GM21381 (cell line): ENCODE data around the gene STARD3NL.
"Not testable (repeated sequence)": the region's sequence is repeated elsewhere in the genome, so short reads cannot be mapped to it uniquely, and the experiment has no call there.

ENCODE experiments used
- ATAC-seq: cut with Tn5 transposase; IDR thresholded peaks from one replicate; pipeline ENCODE4 v1.9.1; 2021; ENCODE audit warnings: mild to moderate bottlenecking, moderate library complexity; ENCODE audit not compliant: unreplicated experiment

STARD3NL gene, protein sequence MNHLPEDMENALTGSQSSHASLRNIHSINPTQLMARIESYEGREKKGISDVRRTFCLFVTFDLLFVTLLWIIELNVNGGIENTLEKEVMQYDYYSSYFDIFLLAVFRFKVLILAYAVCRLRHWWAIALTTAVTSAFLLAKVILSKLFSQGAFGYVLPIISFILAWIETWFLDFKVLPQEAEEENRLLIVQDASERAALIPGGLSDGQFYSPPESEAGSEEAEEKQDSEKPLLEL

DNA sequence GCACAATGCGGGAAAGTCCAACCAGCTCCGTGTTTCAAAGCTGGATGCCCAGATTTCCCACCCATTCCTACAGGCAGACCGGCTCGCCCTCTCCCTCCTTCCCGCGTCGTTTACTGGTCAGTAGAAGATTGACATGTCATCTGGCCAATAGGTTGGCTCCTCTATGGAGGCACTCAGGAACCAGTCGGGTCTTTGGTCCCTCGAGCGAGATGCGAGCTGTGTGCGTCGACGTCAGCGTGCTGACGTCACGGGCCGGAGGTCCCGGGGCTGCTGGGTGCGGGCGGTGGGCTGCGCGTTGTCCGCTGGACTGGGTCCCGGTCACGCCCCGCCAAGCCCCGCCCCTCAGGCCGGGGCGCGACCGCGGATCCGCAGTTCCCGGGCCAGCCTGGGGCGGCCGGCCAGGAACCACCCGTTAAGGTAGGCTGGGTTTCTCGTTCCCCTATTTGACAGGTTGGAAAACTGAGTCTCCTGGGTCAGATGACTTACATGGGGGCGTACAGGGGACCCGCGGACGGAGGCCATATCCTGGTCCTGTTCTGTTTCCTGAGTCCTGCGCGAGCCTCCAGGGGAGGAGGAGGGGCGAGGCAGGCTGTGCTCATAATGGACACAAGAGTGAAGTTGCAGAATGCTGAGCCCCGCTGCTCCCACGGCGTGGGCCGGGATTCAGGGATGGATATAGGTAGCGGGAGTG lies at the start of gene STARD3NL:
Gene STARD3NL, plus strand, starts transcription at position 242 of the 691 bp plus-strand sequence. CDS start 29,260 bp downstream, outside the sequence.
- ATAC-seq = peak; percentile 98

DNA sequence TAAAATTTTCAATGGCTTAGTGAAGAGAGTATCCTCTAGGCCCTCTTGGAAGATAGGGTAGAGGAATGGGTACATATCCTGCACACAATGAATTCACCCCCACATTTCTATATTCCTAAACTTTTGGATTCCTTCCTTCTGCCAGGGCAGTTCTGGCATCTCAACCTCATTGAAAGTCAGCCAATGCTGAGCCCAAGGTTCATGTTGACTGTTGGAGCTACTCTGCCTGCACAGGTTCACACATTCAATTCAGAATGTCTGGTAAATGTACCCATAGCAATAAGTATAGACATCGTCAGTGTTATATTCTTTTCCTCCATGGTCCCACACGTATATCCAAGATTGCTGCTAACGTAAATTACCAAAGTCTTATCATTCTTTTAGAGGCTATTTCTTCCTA lies 48.9 kb upstream of the STARD3NL start:
- no peak for ATAC-seq

DNA sequence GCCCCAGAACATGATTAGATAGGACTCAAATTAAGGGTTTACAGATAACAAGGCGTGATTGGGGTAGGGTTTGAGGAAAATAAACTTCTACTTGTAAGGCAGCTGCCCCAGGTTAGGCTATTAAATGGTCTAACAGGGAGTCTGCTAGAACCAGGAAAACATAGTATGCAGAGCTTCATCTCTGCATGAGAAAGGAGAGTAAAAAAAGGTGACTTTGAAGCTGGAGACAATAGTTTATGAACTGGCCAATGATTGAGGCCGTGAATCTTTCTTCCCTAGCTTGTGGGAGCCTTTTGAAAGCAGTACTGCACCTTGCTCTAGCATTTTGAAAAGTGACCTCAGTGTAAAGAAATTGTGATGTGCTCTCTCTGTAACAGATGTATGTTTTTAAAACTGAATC lies 48.5 kb upstream of the STARD3NL start:
- no peak for ATAC-seq

DNA sequence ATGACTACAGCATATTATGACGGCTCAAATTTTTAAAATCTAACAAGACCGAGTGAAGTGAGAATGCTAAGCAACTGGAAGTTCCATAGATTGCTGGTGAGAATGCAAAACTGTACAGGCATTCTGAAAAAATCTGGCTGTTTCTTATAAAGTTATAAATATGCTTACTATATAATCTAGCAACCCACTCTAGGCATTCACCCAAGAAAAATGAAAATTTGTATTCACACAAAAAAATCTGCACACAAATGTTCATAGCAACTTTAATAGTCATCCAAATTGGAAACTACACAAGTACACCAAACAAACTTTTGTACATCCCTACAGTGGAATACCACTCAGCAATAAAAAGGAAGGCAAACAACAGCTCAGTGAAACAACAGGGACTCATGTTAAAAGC lies 39.9 kb upstream of the STARD3NL start:
- ATAC-seq = no peak

DNA sequence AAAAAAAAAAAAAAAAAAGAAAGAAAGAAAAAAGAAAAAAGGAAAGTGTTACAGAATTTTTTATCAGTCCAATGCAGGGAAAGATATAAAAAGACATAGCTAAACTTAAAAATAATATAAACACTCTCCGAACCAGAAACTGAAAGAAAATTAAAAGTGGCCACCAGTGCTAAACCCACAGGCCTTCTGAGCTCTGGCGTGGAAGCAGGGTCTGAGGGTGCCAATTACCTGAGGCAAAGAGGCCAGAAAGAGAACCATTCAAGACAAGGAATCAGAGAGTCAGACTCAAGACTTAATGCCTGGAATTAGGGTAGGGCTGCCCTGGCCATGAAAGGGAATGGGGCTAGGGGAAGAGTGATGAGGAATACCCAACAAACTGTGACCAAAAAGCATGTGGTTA lies 36.9 kb upstream of the STARD3NL start:
- ATAC-seq = no peak

DNA sequence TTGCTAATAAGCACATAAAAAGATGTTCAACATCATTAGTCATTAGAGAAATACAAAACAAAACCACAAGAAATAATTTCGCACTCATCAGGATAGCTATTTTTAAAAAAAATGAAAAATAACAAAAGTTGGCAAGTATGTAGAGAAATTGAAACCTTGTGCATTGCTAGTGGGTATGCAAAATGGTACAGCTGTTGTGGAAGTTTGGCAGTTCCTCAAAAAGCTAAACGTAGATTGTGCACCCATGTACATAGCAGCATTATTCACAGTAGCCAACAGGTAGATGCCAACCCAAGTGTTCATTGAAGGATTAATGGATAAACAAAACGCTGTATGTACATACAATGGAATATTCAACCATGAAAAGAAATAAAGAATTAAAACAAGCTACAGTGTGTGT lies 35.3 kb upstream of the STARD3NL start:
- ATAC-seq = peak; percentile 73

DNA sequence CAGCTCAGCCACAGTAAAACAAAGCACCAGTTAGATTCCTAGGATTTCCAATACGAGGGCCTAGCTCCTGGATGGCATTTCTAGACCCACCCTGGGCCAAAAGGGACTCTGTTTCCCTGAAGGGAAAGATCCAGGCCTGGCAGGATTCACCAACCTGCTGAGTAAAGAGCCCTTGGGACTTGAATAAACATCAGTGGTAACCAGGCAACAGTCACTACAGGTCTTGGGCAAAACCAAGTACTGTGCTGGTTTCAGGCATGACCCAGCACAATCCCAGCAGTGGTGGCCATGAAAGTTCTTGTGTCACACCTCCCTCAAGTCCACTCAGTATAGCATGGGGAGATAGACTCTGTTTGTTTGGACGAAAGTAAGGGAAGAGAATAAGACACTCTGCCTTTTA lies 31.0 kb upstream of the STARD3NL start:
- ATAC-seq = no peak

DNA sequence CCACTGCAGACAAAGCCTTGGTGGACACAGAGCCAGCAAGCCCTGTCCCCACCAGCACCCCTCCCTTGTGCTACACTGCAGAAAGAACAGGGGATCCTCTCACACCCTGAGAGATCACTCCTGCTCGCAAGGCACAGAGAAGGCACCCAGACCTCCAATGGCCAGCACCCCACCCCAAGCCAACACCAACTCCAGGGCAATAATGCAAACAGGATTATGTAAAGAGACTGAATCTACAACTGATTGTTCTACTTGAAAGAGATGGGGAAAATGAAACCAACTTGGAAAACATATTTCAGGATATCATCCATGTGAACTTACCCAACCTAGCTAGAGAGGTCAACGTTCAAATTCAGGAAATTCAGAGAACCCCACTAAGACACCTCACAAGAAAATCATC lies 26.5 kb upstream of the STARD3NL start:
- ATAC-seq = no peak

DNA sequence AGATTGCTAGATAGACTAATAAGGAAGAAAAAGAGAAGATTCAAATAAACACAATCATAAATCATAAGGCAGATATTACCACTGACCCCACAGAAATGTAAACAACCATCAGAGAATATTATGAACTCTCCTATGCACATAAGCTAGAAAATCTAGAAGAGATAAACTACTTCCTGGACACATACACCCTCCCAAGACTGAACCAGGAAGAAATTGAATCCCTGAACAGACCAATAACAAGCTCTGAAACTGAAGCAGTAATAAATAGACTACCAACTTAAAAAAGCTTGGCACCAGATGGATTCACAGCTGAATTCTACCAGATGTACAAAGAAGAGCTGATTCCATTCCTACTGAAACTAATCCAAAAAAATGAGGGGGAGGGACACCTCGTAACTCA lies 24.5 kb upstream of the STARD3NL start:
- no peak for ATAC-seq

DNA sequence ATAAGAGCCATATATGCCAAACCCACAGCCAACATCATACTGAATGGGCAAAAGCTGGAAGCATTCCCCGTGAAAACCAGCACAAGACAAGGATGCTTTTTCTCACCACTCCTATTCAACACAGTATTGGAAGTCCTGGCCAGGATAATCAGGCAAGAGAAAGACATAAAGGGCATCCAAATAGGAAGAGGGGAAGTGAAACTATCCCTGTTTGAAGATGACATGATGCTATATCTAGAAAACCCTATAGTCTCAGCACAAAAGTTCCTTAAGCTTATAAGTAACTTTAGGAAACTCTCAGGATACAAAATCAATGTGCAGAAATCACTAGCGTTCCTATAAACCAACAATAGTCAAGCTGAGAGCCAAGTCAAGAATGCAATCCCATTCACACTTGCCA lies 23.8 kb upstream of the STARD3NL start:
- ATAC-seq = no peak

DNA sequence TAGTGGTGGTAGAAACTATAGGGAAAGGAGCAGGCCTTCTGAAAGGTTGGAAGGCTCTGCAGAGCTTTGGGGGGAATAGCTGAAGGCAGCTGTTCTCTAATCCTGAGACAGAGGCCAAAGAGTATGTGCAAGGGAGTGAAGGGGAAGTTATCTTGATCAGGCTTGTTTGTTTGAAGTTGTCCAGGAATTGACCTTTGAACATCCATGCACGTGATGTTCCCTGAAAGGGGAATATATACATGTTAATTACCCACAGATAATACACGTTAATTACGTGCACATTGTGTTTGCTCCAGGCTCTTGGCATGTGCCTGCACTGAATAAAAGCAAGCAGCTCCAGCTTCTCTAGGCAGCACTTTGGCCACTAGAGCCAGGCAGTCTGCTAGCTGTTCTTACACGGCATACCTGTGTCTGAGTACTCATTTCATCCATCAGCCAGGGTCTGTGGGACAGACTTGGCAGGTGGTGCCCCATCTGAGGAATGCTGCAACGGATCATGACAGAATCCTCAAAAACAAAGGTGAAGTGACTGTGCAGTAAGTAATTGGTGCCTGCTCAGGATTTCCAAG lies 18.0 kb upstream of the STARD3NL start:
- ATAC-seq = no peak

DNA sequence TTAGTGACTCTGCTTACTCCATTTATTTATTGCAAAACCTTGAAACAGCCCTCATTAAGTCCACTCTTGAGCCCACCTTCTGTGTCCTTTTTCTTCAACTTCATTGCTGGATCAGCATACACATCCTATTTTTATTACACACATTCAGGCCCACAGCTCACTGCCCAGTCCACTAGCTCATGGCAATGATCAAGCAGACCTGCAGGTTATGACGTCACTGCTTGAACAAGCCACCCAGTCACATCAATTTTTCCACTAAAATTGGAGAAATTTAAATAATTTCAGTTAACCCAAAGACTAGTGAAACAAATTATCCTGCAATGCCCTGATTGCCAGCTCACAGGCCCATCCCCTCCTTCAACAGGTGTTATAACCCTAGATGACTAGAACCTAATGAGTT lies 16.0 kb upstream of the STARD3NL start:
- no peak for ATAC-seq

DNA sequence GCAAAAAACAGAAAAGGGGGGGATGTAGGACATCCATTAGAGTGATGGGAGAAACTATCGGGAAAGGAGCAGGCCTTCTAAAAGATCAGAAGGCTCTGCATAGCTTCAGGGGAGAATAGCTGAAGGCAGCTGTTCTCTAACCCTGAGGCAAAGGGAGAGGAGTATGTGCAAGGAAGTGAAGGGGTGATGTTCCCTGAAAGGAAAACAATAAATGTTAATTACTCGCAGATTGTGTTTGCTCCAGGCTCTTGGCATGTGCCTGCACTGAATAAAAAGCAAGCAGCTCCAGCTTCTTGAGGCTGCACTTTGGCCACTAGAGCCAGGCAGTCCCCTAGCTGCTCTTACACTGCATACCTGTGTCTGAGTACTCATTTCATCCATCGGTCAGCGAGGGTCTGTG lies 14.4 kb upstream of the STARD3NL start:
- no peak for ATAC-seq

DNA sequence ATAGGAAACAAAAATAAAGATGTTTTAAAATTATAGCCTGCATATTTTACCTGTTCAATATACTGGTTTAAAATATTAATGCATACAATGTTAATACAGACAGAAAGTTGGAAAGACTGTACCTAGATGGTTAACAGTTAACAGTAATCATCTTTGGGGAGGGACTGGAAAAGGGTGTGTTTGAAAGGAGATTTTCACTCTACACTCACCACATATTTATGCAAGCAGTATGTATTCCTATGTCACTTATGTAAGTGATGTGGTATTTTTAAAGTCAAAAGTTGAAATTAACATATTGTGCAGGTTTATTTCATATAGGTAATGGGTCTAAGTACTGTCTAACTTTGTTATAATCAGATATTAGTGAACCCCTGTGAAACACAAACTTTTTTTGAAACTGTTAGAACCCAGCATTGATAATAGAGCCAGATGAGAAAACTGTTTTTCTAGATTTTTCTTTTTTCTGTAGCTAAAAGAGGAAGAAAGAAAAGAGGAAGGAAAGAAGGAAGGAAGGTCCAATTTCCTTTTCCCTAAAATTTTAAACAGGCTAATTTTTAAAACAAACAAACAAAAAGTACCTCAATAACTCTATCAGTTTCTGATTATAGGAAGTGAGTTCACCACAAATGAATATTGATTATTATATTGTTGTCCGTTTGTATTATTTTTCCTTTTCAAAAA lies 9.0 kb upstream of the STARD3NL start:
- no peak for ATAC-seq

DNA sequence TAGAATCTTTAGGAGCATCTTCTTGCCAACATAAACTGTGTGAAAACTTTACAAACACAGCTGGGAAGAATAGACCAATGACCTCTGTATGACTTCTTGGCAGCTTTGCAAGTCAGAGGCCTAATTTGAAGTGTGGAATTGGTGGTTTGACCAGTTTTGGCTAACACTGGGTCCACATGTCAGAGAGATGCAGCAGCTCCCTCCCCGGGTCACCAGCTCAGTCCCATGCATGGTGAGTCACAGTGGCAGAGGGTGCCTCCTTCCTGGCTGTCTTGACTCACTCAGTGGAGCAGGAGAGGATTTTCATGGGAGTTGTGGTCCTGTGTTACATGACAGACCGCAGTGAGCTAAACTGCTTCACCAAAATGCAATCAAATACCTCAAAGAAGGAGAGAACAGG lies 8.2 kb upstream of the STARD3NL start:
- peak; percentile 60 for ATAC-seq

DNA sequence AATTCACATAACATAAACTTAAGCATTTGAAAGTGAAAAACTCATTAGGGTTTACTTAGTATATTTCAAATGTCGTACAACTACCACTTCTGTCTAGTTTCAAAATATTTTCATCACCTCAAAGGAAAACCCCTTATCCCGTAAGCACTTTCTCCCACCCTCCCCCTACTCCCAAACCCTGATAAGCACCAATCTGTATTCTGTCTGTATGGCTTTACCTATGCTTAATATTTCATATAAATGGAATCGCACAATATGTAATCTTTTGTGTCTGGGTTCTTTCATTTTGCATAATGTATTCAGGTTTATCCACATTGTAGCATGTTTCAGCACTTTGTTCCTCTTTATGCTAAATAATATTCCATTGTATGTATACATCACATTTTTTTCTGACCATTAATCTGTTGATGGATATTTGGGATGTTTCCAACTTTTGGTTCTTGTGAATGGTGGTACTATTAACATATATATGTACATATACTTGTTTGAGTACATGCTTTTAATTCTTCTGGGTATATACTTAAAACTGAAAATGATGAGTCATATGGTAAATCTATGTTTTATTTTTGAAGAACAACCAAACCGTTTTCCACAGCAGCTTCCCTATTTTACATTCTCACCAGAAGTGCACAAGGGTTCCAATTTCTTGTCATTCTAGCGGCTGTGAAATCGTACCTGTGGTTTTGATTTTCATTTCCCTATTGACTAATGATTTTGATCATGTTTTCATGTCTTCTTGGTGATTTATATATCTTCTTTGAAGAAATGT lies 6.2 kb upstream of the STARD3NL start:
- peak; percentile 65 for ATAC-seq

DNA sequence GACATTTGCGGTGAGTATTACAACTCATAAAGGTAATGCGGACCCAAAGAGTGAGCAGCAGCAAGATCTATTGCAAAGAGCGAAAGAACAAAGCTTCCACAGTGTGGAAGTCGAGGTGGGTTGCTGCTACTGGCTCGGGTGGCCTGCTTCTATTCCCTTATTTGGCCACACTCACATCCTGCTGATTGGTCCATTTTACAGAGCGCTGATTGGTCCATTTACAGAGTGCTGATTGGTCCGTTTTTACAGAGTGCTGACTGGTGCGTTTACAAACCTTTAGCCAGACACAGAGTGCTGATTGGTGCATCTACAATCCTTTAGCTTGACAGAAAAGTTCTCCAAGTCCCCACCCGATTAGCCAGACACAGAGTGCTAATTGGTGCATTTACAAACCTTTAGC lies 2.5 kb upstream of the STARD3NL start:
- not testable (repeated sequence) for ATAC-seq

DNA sequence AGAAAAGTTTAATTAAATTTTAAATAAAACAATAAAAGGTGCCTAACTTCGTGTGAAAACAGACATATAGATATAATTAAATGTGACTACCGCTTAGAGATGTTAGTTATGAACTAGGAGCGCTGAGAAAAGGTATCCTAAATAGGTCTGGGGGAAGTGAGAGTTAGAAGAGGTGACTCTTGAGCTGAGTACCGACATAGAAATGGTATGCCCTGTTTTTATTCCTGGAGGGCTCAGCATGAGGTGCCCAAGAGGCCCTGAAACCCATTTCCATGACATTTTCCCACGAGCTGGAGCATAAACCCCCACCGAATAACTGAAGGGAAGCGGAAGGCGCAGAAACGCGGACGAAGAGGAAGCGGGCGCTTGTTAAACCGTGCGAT lies 433 bp upstream of the STARD3NL start:
- no peak for ATAC-seq

DNA sequence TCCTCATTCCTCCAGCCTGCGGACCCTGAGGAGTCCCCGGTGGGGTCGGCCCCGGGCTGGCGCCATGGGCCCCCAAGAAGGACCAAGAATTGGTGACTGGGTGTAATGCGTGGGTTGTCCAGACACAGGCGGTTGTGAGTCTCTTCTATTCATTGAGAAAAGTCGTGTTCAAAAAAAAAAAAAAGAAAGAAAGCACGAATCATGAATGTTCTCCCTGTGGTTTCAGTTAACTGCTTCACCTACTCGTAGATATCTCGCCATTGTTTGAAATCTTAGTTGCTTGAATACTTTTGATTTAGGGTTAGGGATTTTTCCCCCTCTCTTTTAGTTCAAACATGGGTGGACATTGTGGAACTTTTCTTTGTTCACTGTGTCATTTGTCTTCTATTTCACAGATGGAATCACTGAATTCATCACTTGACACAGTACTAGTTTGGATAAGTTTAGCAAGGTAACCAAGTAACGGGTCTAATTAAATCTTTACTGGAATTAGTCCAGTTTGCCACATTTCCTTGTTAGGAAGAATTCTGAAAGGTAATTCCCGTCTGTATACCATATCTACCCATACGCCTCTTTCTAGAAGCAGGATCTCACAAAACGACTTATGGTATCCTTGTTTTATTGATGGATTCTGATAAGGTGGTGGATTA lies 775 bp downstream of the STARD3NL start:
- ATAC-seq = peak; percentile 22

DNA sequence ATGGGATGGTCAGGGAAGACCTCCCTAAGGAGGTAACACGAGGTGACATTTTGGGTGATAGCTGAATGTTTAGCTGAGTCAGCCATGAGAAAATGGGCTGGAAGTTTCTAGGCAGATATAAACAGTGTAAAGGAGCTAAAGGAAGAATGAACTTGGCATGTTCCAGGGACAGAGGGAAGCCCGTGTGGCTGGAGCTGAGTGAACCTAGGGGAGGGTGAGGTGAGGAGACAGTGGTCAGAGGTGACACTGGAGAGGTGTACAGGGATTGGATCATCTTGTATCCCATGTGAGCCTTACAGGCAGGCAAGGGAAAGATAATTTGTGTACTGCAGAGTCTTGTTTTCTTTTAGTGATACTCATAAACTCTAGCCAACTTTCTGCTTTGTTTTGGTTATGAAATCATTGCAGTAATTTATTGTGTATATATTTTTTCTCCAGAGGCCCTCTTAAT lies 1.8 kb downstream of the STARD3NL start:
- ATAC-seq = no peak

DNA sequence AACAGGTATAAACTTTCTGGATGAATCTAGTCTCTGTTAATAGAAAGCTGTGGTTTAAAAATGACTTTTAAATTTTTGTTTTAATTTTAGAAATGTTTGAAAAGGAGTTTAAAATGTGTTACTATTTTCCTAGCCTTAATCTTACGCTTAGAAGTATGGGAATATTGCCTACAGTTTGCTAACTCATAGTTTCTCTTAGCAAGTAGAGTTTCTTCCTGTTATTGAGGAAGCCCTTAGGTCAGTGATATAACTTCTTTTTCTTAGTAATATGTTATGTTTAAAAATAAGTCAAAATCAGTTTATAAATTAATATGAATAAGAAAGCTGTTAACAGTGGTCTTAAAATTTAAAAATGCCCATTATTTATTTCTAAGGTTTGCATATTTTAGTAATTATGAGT lies 3.1 kb downstream of the STARD3NL start:
- ATAC-seq = no peak
